GM12891 (cell line): ENCODE measurements around the gene OPN4.

ENCODE experiments used
- PAX5 ChIP-seq: IDR thresholded peaks from 2 replicates; pipeline ENCODE4 v1.6.1; 2011; ENCODE audit warnings: low read length, moderate library complexity, mild to moderate bottlenecking; ENCODE audit not compliant: insufficient read depth, severe bottlenecking
- POLR2A ChIP-seq: IDR thresholded peaks from 2 replicates; pipeline ENCODE4 v1.6.1; 2011; ENCODE audit warnings: low read depth, low read length, control low read depth
- POLR2AphosphoS5 ChIP-seq: IDR thresholded peaks from 2 replicates; pipeline ENCODE4 v1.6.1; 2011; ENCODE audit warnings: low read depth, low read length, control low read depth
- POU2F2 ChIP-seq: IDR thresholded peaks from 2 replicates; pipeline ENCODE4 v1.6.1; 2011; ENCODE audit warnings: low read depth, mild to moderate bottlenecking, control low read depth, low read length, moderate library complexity
- SPI1 ChIP-seq: IDR thresholded peaks from 2 replicates; pipeline ENCODE4 v1.6.1; 2011; ENCODE audit warnings: low read depth, low read length, control low read depth
- TAF1 ChIP-seq: IDR thresholded peaks from 2 replicates; pipeline ENCODE4 v1.6.1; 2011; ENCODE audit warnings: low read depth, low read length, control low read depth

GRCh38 chr10:86628311-86628710 lies 26.0 kb upstream of the OPN4 start:
- TF ChIP-seq POU2F2: no peak
- no peak for TF ChIP-seq POLR2A
- TF ChIP-seq POLR2AphosphoS5: no peak
- TF ChIP-seq SPI1: no peak
- TF ChIP-seq TAF1: no peak
- TF ChIP-seq PAX5: no peak
